Lower leg skin (tissue), 3 donors: ENCODE measurements around the gene DLG2.

Experiments
- POLR2A ChIP-seq, 2 donors: fragments of 450-650 bp; IDR thresholded peaks; one replicate each; pipeline ENCODE4 v1.6.1; 2016 to 2017; ENCODE audit warnings: antibody characterized with exemption in 2 of 2, mild to moderate bottlenecking in 1 of 2, moderate library complexity in 1 of 2
- TF ChIP-seq, protein P1 (sequence below), 3 donors: fragments of 450-650 bp; IDR thresholded peaks; one replicate each; pipeline ENCODE4 v1.5.1; 2016; ENCODE audit warnings: antibody characterized with exemption in 3 of 3, mild to moderate bottlenecking in 3 of 3, moderate library complexity in 2 of 3

DNA sequence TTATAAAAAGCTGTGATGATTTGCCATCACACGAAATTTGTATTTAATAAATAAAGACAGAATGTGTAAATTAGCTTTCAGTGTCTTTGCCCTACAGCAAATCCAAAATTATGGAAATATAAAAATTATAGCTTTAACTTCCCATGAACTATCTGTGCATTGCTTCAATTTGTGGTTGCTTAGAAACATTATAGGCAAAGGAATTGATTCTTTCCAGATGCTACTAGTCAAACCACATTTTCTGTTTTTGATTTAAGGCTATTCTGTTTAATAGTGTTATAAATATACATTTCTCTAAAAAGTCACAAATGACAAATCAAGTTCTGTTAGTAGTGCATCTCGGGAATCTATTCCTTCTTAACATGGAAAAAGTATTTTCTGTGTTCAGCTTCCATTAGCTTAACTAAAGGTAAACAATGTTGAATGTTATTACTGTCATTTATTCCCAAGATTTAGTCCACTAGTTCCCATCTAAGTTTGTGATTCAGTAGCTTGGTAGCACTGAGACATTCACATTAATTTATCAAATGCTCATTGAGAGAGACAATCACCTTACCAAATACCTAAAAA is 1254.7 kb downstream of the DLG2 start:
- TF ChIP-seq, protein P1, sequence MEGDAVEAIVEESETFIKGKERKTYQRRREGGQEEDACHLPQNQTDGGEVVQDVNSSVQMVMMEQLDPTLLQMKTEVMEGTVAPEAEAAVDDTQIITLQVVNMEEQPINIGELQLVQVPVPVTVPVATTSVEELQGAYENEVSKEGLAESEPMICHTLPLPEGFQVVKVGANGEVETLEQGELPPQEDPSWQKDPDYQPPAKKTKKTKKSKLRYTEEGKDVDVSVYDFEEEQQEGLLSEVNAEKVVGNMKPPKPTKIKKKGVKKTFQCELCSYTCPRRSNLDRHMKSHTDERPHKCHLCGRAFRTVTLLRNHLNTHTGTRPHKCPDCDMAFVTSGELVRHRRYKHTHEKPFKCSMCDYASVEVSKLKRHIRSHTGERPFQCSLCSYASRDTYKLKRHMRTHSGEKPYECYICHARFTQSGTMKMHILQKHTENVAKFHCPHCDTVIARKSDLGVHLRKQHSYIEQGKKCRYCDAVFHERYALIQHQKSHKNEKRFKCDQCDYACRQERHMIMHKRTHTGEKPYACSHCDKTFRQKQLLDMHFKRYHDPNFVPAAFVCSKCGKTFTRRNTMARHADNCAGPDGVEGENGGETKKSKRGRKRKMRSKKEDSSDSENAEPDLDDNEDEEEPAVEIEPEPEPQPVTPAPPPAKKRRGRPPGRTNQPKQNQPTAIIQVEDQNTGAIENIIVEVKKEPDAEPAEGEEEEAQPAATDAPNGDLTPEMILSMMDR (IDR thresholded peaks at IDR 0.05) = no peak
- TF ChIP-seq POLR2A (IDR thresholded peaks at IDR 0.05) = no peak
